GM19099 (cell line): ENCODE measurements around the gene PRCP.

Experiments
- POLR2A ChIP-seq: IDR thresholded peaks from 3 replicates; pipeline ENCODE4 v1.6.1; 2011; ENCODE audit warnings: low read depth; ENCODE audit not compliant: insufficient read length; ENCODE audit errors: extremely low read depth

The PRCP gene

GRCh38 chr11:82908311-82908710 is 8.1 kb upstream of the PRCP start:
- no peak for TF ChIP-seq POLR2A

GRCh38 chr11:82907371-82907770 is 7.1 kb upstream of the PRCP start:
- no peak for TF ChIP-seq POLR2A

GRCh38 chr11:82906931-82907330 is 6.7 kb upstream of the PRCP start:
- TF ChIP-seq POLR2A, result no peak

GRCh38 chr11:82906236-82906635 is 6.0 kb upstream of the PRCP start:
- no peak for TF ChIP-seq POLR2A

GRCh38 chr11:82903843-82904586 is 3.8 kb upstream of the PRCP start:
- TF ChIP-seq POLR2A, result no peak

GRCh38 chr11:82902880-82903279 is 2.6 kb upstream of the PRCP start:
- TF ChIP-seq POLR2A, result no peak

GRCh38 chr11:82901922-82902485 is 1.8 kb upstream of the PRCP start:
- TF ChIP-seq POLR2A, result no peak

GRCh38 chr11:82901165-82901921 is 1.1 kb upstream of the PRCP start, which contains the start of gene DDIAS:
DDIAS (plus strand) TSS chr11:82901736; CDS start chr11:82914739, 13,003 bp downstream.
- TF ChIP-seq POLR2A, result peak; percentile 81

GRCh38 chr11:82899957-82900276 is 313 bp downstream of the PRCP start:
- no peak for TF ChIP-seq POLR2A

- no peak for TF ChIP-seq POLR2A
These were observed 927 bp downstream of the PRCP start for GRCh38 chr11:82899186-82899820.

GRCh38 chr11:82898241-82898640 is 2.0 kb downstream of the PRCP start:
- TF ChIP-seq POLR2A, result no peak

GRCh38 chr11:82896183-82896582 is 4.0 kb downstream of the PRCP start:
- TF ChIP-seq POLR2A, result no peak

- no peak for TF ChIP-seq POLR2A
These were observed 4.7 kb downstream of the PRCP start for GRCh38 chr11:82895437-82896091.

GRCh38 chr11:82892611-82893169 is 7.5 kb downstream of the PRCP start:
- no peak for TF ChIP-seq POLR2A

GRCh38 chr11:82890936-82891335 is 9.3 kb downstream of the PRCP start:
- no peak for TF ChIP-seq POLR2A
